ENCODE measurements around the gene ATP5PB.

Gene ATP5PB

GRCh38 chr1:111490220-111490619 lies 41.0 kb downstream of the ATP5PB start:
- no peak overlapping the region for H3K4me3 ChIP-seq (ENCODE audit: low read depth, low read length)
- TF ChIP-seq, protein P1, sequence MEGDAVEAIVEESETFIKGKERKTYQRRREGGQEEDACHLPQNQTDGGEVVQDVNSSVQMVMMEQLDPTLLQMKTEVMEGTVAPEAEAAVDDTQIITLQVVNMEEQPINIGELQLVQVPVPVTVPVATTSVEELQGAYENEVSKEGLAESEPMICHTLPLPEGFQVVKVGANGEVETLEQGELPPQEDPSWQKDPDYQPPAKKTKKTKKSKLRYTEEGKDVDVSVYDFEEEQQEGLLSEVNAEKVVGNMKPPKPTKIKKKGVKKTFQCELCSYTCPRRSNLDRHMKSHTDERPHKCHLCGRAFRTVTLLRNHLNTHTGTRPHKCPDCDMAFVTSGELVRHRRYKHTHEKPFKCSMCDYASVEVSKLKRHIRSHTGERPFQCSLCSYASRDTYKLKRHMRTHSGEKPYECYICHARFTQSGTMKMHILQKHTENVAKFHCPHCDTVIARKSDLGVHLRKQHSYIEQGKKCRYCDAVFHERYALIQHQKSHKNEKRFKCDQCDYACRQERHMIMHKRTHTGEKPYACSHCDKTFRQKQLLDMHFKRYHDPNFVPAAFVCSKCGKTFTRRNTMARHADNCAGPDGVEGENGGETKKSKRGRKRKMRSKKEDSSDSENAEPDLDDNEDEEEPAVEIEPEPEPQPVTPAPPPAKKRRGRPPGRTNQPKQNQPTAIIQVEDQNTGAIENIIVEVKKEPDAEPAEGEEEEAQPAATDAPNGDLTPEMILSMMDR (IDR thresholded peaks at IDR 0.05; ENCODE audit: low read depth, low read length), result no peak
- TF ChIP-seq POLR2A (IDR thresholded peaks at IDR 0.05; ENCODE audit: extremely low read depth, insufficient read length), result no peak
- no peak for TF ChIP-seq MAX (IDR thresholded peaks at IDR 0.05; ENCODE audit: low read depth, low read length)
- TF ChIP-seq MYC (IDR thresholded peaks at IDR 0.05; ENCODE audit: low read depth, low read length), result no peak
- no peak for DNase-seq (ENCODE audit: low read depth)

DNA sequence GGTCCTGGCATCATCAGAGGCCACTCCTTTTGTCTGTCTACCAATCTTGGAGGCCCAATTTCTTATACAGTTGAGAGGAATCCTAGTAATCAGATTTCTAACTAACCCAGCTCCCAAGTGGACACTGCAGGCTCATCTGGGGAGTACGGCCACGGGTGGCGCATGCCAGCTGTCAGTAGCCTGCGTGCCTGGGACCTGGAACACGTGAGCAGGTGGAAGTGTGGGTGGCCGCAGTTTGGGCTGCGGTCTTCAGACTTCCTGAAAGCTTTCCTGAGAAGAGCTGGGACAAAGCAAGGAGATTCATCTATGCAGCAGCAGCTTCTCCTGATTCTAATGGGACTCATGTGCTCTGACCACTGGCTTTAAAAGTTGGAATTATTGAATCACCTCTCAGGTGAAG lies 41.8 kb downstream of the ATP5PB start:
- H3K4me3 ChIP-seq (ENCODE audit: low read depth, low read length), result no peak overlapping the region
- TF ChIP-seq MAX (IDR thresholded peaks at IDR 0.05; ENCODE audit: low read depth, low read length) (no peak), POLR2A (IDR thresholded peaks at IDR 0.05; ENCODE audit: extremely low read depth, insufficient read length) (no peak), MYC (IDR thresholded peaks at IDR 0.05; ENCODE audit: low read depth, low read length) (no peak)
- TF ChIP-seq, protein P1 (IDR thresholded peaks at IDR 0.05; ENCODE audit: low read depth, low read length), result no peak

DNA sequence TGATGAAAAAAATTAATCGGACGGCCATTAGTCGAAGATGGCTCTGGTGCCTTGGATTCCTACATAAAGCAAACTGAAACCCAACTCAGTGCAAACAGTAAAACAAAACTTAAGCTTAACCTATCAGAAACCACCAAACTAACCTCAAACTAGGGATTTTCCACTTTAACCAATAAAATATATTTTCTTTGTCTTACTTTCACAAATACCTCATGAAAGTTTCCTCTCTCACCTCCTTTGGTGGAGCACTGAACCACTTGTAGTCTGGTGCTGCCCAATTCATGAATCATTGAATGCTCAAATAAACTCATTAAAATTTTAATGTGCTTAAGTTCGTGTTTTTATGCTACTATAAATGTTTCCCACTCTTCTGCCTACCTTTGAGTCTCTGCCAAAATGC lies 47.1 kb downstream of the ATP5PB start:
- no peak overlapping the region for H3K4me3 ChIP-seq (ENCODE audit: low read depth, low read length)
- TF ChIP-seq POLR2A (IDR thresholded peaks at IDR 0.05; ENCODE audit: extremely low read depth, insufficient read length), result no peak
- no peak for TF ChIP-seq MYC (IDR thresholded peaks at IDR 0.05; ENCODE audit: low read depth, low read length)
- TF ChIP-seq, protein P1 (IDR thresholded peaks at IDR 0.05; ENCODE audit: low read depth, low read length), result no peak
- TF ChIP-seq MAX (IDR thresholded peaks at IDR 0.05; ENCODE audit: low read depth, low read length), result no peak
- DNase-seq (ENCODE audit: low read depth), result no peak

More for the DNA sequence above, 41.8 kb downstream of the ATP5PB start:
- no peak for DNase-seq (ENCODE audit: low read depth)

DNA sequence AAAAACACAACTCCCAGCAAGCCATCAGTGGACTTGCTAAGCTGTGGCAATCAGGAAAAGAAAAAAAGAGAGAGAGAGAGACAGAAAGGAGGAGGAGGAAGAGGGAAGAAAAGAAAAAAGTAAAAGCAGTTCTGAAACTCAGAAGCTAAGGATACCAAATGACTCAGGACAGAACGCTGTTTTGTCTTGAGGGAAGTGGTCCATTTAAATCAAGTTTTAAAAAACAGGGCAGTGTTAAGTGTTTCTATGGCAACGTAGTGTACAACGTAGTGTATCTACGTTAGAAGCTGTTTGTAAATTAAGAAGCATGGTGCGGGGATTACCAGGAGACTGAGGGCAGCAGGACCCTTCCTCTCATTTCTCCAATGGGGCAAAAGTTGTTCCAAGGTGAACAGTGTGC lies 48.3 kb downstream of the ATP5PB start:
- no peak for DNase-seq (ENCODE audit: low read depth)
- TF ChIP-seq MAX (IDR thresholded peaks at IDR 0.05; ENCODE audit: low read depth, low read length) (no peak), MYC (IDR thresholded peaks at IDR 0.05; ENCODE audit: low read depth, low read length) (no peak), POLR2A (IDR thresholded peaks at IDR 0.05; ENCODE audit: extremely low read depth, insufficient read length) (no peak)
- TF ChIP-seq, protein P1 (IDR thresholded peaks at IDR 0.05; ENCODE audit: low read depth, low read length), result no peak
- H3K4me3 ChIP-seq (ENCODE audit: low read depth, low read length), result no peak overlapping the region

DNA sequence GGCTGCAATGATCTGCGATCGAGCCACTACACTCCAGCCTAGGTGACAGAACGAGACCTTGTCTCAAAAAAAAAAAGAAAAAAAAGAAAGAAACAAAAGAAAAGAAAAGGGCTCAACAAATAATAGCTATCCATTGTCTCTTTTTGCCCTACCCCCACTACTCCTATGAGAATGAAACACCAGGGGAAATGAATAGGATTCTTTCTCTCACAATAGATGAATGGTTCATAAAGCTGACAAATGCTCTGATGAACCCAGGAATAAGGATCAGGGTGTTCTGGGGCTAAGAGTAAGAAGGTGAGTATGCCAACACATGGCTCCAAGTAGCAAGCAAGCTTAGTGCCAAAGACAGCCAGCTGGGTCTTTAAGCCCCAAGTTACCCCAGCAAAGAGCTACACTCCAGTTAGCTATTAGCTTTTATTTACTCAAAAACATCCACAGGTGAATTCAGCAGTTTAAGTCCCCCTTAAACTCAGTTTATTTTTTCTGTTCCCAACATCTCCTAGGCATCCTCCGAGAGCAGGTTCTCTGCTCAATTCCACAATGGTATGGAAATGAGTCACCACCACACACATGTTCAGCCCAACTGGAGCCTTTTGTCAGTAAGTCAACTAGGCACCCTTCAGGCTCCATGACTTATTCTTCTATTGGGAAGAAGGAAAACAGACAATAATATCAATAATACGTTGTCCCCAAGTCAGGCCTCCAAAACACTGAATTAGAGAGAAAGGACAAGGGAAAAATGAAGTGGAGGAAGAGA lies 49.9 kb downstream of the ATP5PB start:
- H3K4me3 ChIP-seq (ENCODE audit: low read depth, low read length), result no peak overlapping the region
- DNase-seq (ENCODE audit: low read depth), result no peak
- TF ChIP-seq POLR2A (IDR thresholded peaks at IDR 0.05; ENCODE audit: extremely low read depth, insufficient read length) (no peak), MAX (IDR thresholded peaks at IDR 0.05; ENCODE audit: low read depth, low read length) (no peak), MYC (IDR thresholded peaks at IDR 0.05; ENCODE audit: low read depth, low read length) (no peak)
- TF ChIP-seq, protein P1 (IDR thresholded peaks at IDR 0.05; ENCODE audit: low read depth, low read length), result no peak

All from NB4 (cell line).